ENCODE measurements around the gene RYR3.

- TF ChIP-seq POLR2A (IDR thresholded peaks at IDR 0.05), result no peak
- TF ChIP-seq, protein P1, sequence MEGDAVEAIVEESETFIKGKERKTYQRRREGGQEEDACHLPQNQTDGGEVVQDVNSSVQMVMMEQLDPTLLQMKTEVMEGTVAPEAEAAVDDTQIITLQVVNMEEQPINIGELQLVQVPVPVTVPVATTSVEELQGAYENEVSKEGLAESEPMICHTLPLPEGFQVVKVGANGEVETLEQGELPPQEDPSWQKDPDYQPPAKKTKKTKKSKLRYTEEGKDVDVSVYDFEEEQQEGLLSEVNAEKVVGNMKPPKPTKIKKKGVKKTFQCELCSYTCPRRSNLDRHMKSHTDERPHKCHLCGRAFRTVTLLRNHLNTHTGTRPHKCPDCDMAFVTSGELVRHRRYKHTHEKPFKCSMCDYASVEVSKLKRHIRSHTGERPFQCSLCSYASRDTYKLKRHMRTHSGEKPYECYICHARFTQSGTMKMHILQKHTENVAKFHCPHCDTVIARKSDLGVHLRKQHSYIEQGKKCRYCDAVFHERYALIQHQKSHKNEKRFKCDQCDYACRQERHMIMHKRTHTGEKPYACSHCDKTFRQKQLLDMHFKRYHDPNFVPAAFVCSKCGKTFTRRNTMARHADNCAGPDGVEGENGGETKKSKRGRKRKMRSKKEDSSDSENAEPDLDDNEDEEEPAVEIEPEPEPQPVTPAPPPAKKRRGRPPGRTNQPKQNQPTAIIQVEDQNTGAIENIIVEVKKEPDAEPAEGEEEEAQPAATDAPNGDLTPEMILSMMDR (IDR thresholded peaks at IDR 0.05), result no peak
Measured at GRCh38 chr15:33846862-33847261, 536.1 kb downstream of the RYR3 start.

Data from lower leg skin (tissue), 3 donors.